GM10248 (cell line): ENCODE measurements around the gene ZCCHC14.
"Not testable (repeated sequence)": the region's sequence is repeated elsewhere in the genome, so short reads cannot be mapped to it uniquely, and the experiment has no call there.

Experiments used
- CTCF ChIA-PET: fragments of 300-600 bp; sonication (Branson Sonifier 250); formaldehyde crosslinking; extraction: SDS; loops from one replicate; lab custom pipeline; 2021; ENCODE audit warnings: antibody characterized with exemption; lab: Yijun Ruan, JAX
- POLR2A ChIA-PET: fragments of 350-650 bp; sonication (Branson Sonifier 250); formaldehyde crosslinking; extraction: SDS; loops from one replicate; lab custom pipeline; 2020; ENCODE audit warnings: antibody characterized with exemption; lab: Yijun Ruan, JAX
- DNase-seq: peaks from one replicate; pipeline ENCODE4 v3.0.0; 2012; ENCODE audit errors: extremely low spot score
- TF ChIP-seq, protein P1 (sequence below): IDR thresholded peaks from 2 replicates; pipeline ENCODE4 v1.5.1; 2012; ENCODE audit warnings: mild to moderate bottlenecking, low read depth; ENCODE audit errors: extremely low read depth, missing control alignments, control extremely low read depth

ZCCHC14 gene

GRCh38 chr16:87382023-87382785 is 110.6 kb downstream of the ZCCHC14 start:
- POLR2A ChIA-PET = interaction anchor here (0.7 to 2.6 kb wide), 2 partner anchors 12 to 24 kb away, joined by 4 to 20 read pairs; no protein-coding TSS in a partner anchor
- CTCF ChIA-PET = interaction anchor here (1.0 to 1.8 kb wide), 4 partner anchors 11 to 78 kb away, joined by 3 to 4 read pairs (median 4); partner anchors contain the start of gene C16orf95
- DNase-seq = no peak
- TF ChIP-seq, protein P1, sequence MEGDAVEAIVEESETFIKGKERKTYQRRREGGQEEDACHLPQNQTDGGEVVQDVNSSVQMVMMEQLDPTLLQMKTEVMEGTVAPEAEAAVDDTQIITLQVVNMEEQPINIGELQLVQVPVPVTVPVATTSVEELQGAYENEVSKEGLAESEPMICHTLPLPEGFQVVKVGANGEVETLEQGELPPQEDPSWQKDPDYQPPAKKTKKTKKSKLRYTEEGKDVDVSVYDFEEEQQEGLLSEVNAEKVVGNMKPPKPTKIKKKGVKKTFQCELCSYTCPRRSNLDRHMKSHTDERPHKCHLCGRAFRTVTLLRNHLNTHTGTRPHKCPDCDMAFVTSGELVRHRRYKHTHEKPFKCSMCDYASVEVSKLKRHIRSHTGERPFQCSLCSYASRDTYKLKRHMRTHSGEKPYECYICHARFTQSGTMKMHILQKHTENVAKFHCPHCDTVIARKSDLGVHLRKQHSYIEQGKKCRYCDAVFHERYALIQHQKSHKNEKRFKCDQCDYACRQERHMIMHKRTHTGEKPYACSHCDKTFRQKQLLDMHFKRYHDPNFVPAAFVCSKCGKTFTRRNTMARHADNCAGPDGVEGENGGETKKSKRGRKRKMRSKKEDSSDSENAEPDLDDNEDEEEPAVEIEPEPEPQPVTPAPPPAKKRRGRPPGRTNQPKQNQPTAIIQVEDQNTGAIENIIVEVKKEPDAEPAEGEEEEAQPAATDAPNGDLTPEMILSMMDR = no peak

DNA sequence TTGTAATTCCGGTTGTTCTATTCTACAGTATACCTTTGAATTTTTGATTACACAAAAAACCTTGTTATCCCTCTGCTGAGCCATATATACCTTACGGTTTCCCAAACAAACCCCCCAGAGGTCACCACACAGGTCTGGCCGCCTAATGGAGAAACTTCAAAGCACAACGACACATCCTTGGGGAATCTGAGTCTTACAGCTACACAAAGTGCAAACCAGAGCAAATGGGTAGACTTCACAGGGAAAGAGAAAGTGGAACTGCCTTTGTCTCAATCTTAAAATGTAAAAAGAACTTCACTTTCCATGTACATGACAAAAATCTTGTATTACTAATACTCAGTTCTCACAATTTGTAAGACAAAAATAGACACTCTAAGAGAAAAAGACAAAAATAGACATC is 111.9 kb downstream of the ZCCHC14 start:
- ChIA-PET CTCF (interaction anchor here (1.4 to 1.8 kb wide), 2 partner anchors 14 to 64 kb away, joined by 4 to 6 read pairs; partner anchors contain the start of gene C16orf95), POLR2A (no interaction called here)
- TF ChIP-seq, protein P1 = no peak
- no peak for DNase-seq

DNA sequence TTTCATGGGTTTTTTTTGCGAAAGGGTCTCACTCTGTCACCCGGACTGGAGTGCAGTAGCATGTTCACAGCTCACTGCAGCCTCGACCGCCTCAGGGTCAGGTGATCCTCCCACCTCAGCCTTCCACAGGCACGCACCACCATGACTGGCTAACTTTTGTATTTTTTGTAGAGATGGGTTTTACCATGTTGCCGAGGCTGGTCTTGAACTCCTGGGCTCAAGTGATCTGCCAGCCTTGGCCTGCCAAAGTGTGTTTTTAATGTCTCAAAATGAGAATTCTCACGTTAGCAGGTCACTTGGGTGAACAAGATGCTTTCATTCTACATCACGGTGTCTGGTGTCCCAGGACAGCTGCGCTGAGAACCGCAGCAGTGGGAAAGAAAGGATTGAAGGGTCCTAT is 112.4 kb downstream of the ZCCHC14 start:
- TF ChIP-seq, protein P1 = no peak
- DNase-seq = no peak
- ChIA-PET POLR2A (no interaction called here), CTCF (interaction anchor here (1.4 to 1.8 kb wide), 2 partner anchors 14 to 63 kb away, joined by 4 to 6 read pairs; partner anchors contain the start of gene C16orf95)

- DNase-seq, CTCF ChIA-PET: not testable (repeated sequence)
Measured at GRCh38 chr16:87379312-87379752, 113.5 kb downstream of the ZCCHC14 start.

GRCh38 chr16:87376660-87377059 is 116.2 kb downstream of the ZCCHC14 start:
- POLR2A ChIA-PET = no interaction called here
- CTCF ChIA-PET = interaction anchor here (1.2 kb wide), 1 partner anchor 28 kb away, joined by 3 read pairs; no protein-coding TSS in a partner anchor

More at GRCh38 chr16:87379312-87379752, 113.5 kb downstream of the ZCCHC14 start:
- POLR2A ChIA-PET = interaction anchor here (0.7 kb wide), 1 partner anchor 24 kb away, joined by 6 read pairs; no protein-coding TSS in a partner anchor

GRCh38 chr16:87375426-87376135 is 117.2 kb downstream of the ZCCHC14 start:
- no peak for DNase-seq
- CTCF ChIA-PET = interaction anchor here (1.6 kb wide), 1 partner anchor 10 kb away, joined by 4 read pairs; no protein-coding TSS in a partner anchor
- TF ChIP-seq, protein P1 = no peak
- POLR2A ChIA-PET = interaction anchor here (0.6 kb wide), 1 partner anchor 70 kb away, joined by 5 read pairs; no protein-coding TSS in a partner anchor

More at GRCh38 chr16:87376660-87377059, 116.2 kb downstream of the ZCCHC14 start:
- TF ChIP-seq, protein P1 = no peak
- no peak for DNase-seq
